Body of pancreas (tissue), 4 donors: ENCODE data around the gene BCL2L15.

Source experiments
- POLR2A ChIP-seq, 3 donors: fragments of 450-650 bp; IDR thresholded peaks; one replicate each; pipeline ENCODE4 v1.6.1; 2016; ENCODE audit warnings: antibody characterized with exemption in 3 of 3, mild to moderate bottlenecking in 2 of 3
- TF ChIP-seq, protein P1 (sequence below), 7 experiments: fragments of 450-650 bp in 4 of 7; fragments of 200-600 bp in 3 of 7; sonication (generic) in 3 of 7; IDR thresholded peaks; one replicate each; pipeline ENCODE4 v1.5.1; 2016 to 2019; ENCODE audit warnings: antibody characterized with exemption in 7 of 7

GRCh38 chr1:113895961-113896360, 8.6 kb upstream of the BCL2L15 start:
- TF ChIP-seq, protein P1, sequence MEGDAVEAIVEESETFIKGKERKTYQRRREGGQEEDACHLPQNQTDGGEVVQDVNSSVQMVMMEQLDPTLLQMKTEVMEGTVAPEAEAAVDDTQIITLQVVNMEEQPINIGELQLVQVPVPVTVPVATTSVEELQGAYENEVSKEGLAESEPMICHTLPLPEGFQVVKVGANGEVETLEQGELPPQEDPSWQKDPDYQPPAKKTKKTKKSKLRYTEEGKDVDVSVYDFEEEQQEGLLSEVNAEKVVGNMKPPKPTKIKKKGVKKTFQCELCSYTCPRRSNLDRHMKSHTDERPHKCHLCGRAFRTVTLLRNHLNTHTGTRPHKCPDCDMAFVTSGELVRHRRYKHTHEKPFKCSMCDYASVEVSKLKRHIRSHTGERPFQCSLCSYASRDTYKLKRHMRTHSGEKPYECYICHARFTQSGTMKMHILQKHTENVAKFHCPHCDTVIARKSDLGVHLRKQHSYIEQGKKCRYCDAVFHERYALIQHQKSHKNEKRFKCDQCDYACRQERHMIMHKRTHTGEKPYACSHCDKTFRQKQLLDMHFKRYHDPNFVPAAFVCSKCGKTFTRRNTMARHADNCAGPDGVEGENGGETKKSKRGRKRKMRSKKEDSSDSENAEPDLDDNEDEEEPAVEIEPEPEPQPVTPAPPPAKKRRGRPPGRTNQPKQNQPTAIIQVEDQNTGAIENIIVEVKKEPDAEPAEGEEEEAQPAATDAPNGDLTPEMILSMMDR (IDR thresholded peaks at IDR 0.05) = no peak
- no peak for TF ChIP-seq POLR2A (IDR thresholded peaks at IDR 0.05)
